Kidney epithelial cell (primary cell): ENCODE measurements around the gene DDX5. TPM values are rescaled to one million over a fixed set of nuclear protein-coding genes. Genes with fewer than 3 reads are reported as not detected.

Experiments
- DNase-seq: peaks from one replicate; pipeline ENCODE4 v3.0.0-alpha.2; 2010; ENCODE audit warnings: low read depth
- H3K27me3 ChIP-seq: 2 replicates; pipeline ENCODE4 v1.6.0; 2011; ENCODE audit warnings: low read length; ENCODE audit not compliant: control insufficient read depth, insufficient read depth
- H3K36me3 ChIP-seq: 2 replicates; pipeline ENCODE4 v1.5.1; 2011; ENCODE audit warnings: low read length; ENCODE audit not compliant: control insufficient read depth, insufficient read depth
- H3K4me3 ChIP-seq: 2 replicates; pipeline ENCODE4 v1.5.1; 2011; ENCODE audit warnings: low read depth, mild to moderate bottlenecking, control low read depth, low read length
- CTCF ChIP-seq: IDR thresholded peaks from 2 replicates; pipeline ENCODE4 v1.5.1; 2011; ENCODE audit warnings: mild to moderate bottlenecking, moderate library complexity, low read length, control low read depth, inconsistent platforms; ENCODE audit not compliant: insufficient read depth, poor library complexity, severe bottlenecking
- total RNA-seq: library from RNA; depleted of rRNA; stranded (reverse); fragments of >200 nt; gene quantifications from 2 replicates; pipeline ENCODE4 v1.2.3, GENCODE V29; 2015

Gene DDX5
- total RNA-seq, 1 donor from 2014 or later = 1,044 TPM

GRCh38 chr17:64507413-64507782, 1.3 kb upstream of the DDX5 start:
- H3K36me3 ChIP-seq = peaks cover 3% of the 10 kb centered on the region

GRCh38 chr17:64506576-64507412, 705 bp upstream of the DDX5 start, which contains the start of gene CEP95:
CEP95 (plus strand) TSS chr17:64506977; CDS start chr17:64507098, 121 bp downstream.
- H3K27me3 ChIP-seq = no peaks in the 10 kb centered on the region
- peaks cover 3% of the 10 kb centered on the region for H3K36me3 ChIP-seq
- peak within 1 kb of the TSS; percentile 100 for H3K4me3 ChIP-seq
- peak; percentile 72 for DNase-seq
- no peak for TF ChIP-seq CTCF

More at GRCh38 chr17:64507413-64507782, 1.3 kb upstream of the DDX5 start:
- no peak for DNase-seq
- TF ChIP-seq CTCF = peak; percentile 55
- H3K4me3 ChIP-seq = peak overlapping the region; percentile 100
- no peaks in the 10 kb centered on the region for H3K27me3 ChIP-seq

- peaks cover 7% of the 10 kb centered on the region for H3K36me3 ChIP-seq
- DNase-seq = no peak
- peak overlapping the region; percentile 100 for H3K4me3 ChIP-seq
- no peak for TF ChIP-seq CTCF
- no peaks in the 10 kb centered on the region for H3K27me3 ChIP-seq
Observed at GRCh38 chr17:64505340-64506200, 519 bp downstream of the DDX5 start.

GRCh38 chr17:64504769-64505339, 1.2 kb downstream of the DDX5 start:
- no peaks in the 10 kb centered on the region for H3K27me3 ChIP-seq
- TF ChIP-seq CTCF = no peak
- peaks cover 7% of the 10 kb centered on the region for H3K36me3 ChIP-seq
- H3K4me3 ChIP-seq = peak overlapping the region; percentile 100
- no peak for DNase-seq

- no peak for TF ChIP-seq CTCF
- peaks cover 7% of the 10 kb centered on the region for H3K36me3 ChIP-seq
- no peak for DNase-seq
- peak overlapping the region; percentile 100 for H3K4me3 ChIP-seq
- H3K27me3 ChIP-seq = no peaks in the 10 kb centered on the region
Observed at GRCh38 chr17:64503821-64504768, 2.0 kb downstream of the DDX5 start.
